Gastrocnemius medialis (tissue), 4 donors: Measurements from ENCODE around the gene SH3BGRL2.

Source experiments
- POLR2A ChIP-seq, 2 donors: fragments of 450-650 bp; IDR thresholded peaks; one replicate each; pipeline ENCODE4 v1.6.1; 2017; ENCODE audit warnings: antibody characterized with exemption in 2 of 2, mild to moderate bottlenecking in 2 of 2, moderate library complexity in 2 of 2
- TF ChIP-seq, protein P1 (sequence below), 5 experiments: fragments of 450-650 bp in 3 of 5; fragments of 200-600 bp in 2 of 5; sonication (generic) in 2 of 5; IDR thresholded peaks in 4 of 5; conservative IDR thresholded peaks in 1 of 5; 1 replicate in 4 of 5; 2 replicates in 1 of 5; pipeline ENCODE4 v1.5.1; 2016 to 2019; ENCODE audit warnings: antibody characterized with exemption in 5 of 5, mild to moderate bottlenecking in 3 of 5, moderate library complexity in 3 of 5

GRCh38 chr6:79635232-79635543 is 4.1 kb downstream of the SH3BGRL2 start:
- TF ChIP-seq, protein P1, sequence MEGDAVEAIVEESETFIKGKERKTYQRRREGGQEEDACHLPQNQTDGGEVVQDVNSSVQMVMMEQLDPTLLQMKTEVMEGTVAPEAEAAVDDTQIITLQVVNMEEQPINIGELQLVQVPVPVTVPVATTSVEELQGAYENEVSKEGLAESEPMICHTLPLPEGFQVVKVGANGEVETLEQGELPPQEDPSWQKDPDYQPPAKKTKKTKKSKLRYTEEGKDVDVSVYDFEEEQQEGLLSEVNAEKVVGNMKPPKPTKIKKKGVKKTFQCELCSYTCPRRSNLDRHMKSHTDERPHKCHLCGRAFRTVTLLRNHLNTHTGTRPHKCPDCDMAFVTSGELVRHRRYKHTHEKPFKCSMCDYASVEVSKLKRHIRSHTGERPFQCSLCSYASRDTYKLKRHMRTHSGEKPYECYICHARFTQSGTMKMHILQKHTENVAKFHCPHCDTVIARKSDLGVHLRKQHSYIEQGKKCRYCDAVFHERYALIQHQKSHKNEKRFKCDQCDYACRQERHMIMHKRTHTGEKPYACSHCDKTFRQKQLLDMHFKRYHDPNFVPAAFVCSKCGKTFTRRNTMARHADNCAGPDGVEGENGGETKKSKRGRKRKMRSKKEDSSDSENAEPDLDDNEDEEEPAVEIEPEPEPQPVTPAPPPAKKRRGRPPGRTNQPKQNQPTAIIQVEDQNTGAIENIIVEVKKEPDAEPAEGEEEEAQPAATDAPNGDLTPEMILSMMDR (IDR thresholded peaks at IDR 0.05 in 4 of 5, conservative IDR thresholded peaks at IDR 0.05 in 1 of 5), result no peak
- no peak for TF ChIP-seq POLR2A (IDR thresholded peaks at IDR 0.05)
